Panc1 (cell line): Measurements from ENCODE around the gene TFF3. TPM values are rescaled to one million over a fixed set of nuclear protein-coding genes. Genes with fewer than 3 reads are reported as not detected.

ENCODE experiments used
- ATAC-seq: fragments of 200-7000 bp; cut with Tn5 transposase; 2 replicates; pipeline ENCODE4 v1.9.1; 2020; ENCODE audit warnings: mild to moderate bottlenecking, moderate library complexity
- BruUV-seq: library from RNA; stranded (reverse); fragments of 400-500 nt; replicated peaks from 2 replicates; lab custom pipeline; 2021; lab: Mats Ljungman, UMichigan
- CTCF ChIA-PET: fragments of 300-600 bp; sonication (Branson Sonifier 250); formaldehyde crosslinking; loops from one replicate; lab custom pipeline; 2022; ENCODE audit warnings: antibody characterized with exemption; lab: Charles Lee
- POLR2A ChIA-PET: fragments of 300-600 bp; sonication (Branson Sonifier 250); formaldehyde crosslinking; loops from one replicate; lab custom pipeline; 2022; ENCODE audit warnings: antibody characterized with exemption; lab: Charles Lee
- DNase-seq: peaks from one replicate; pipeline ENCODE4 v3.0.0-alpha.2; 2010; ENCODE audit warnings: low read depth, low spot score
- H3K27ac ChIP-seq: 2 replicates; pipeline ENCODE4 v1.5.1; 2011; ENCODE audit warnings: mild to moderate bottlenecking, low read length, inconsistent platforms
- H3K27me3 ChIP-seq: fragments of 200-500 bp; sonication (Bioruptor generic); 2 replicates; pipeline ENCODE4 v1.6.0; 2014; ENCODE audit warnings: low read length, inconsistent platforms; ENCODE audit not compliant: control insufficient read depth, insufficient read depth
- H3K36me3 ChIP-seq: fragments of 200-500 bp; sonication (Bioruptor generic); 2 replicates; pipeline ENCODE4 v1.5.1; 2014; ENCODE audit warnings: inconsistent platforms, mild to moderate bottlenecking, low read length, moderate library complexity; ENCODE audit not compliant: control insufficient read depth, insufficient read depth
- H3K4me1 ChIP-seq: 2 replicates; pipeline ENCODE4 v1.5.1; 2011; ENCODE audit warnings: inconsistent platforms, mild to moderate bottlenecking, low read length, moderate library complexity; ENCODE audit not compliant: control insufficient read depth, insufficient read depth
- H3K4me3 ChIP-seq, 2 experiments: 2 replicates each; pipeline ENCODE4 v1.5.1; 2011 to 2012; ENCODE audit warnings: low read depth in 2 of 2, low read length in 2 of 2, mild to moderate bottlenecking in 2 of 2, inconsistent platforms in 1 of 2, moderate library complexity in 1 of 2
- H3K9me3 ChIP-seq: fragments of 200-500 bp; sonication (Bioruptor generic); 2 replicates; pipeline ENCODE4 v1.5.1; 2014; ENCODE audit warnings: low read depth, mild to moderate bottlenecking, inconsistent platforms, low read length, moderate library complexity; ENCODE audit not compliant: control insufficient read depth, insufficient read depth
- CTCF ChIP-seq: fragments of 450-650 bp; IDR thresholded peaks from 2 replicates; pipeline ENCODE4 v1.5.1; 2017; ENCODE audit warnings: mild to moderate bottlenecking
- POLR2AphosphoS5 ChIP-seq: IDR thresholded peaks from 2 replicates; pipeline ENCODE4 v1.6.1; 2012; ENCODE audit warnings: mild to moderate bottlenecking, low read depth, low read length, moderate library complexity
- REST ChIP-seq, 2 experiments: IDR thresholded peaks; 2 replicates each; pipeline ENCODE4 v1.6.1; 2011 to 2012; ENCODE audit warnings: low read depth in 2 of 2, control low read depth in 1 of 2, low read length in 1 of 2, mild to moderate bottlenecking in 1 of 2, moderate library complexity in 1 of 2; ENCODE audit not compliant: insufficient read depth in 1 of 2
- SIN3A ChIP-seq: IDR thresholded peaks from 2 replicates; pipeline ENCODE4 v1.6.1; 2012; ENCODE audit warnings: low read depth, mild to moderate bottlenecking, low read length, moderate library complexity, borderline replicate concordance; ENCODE audit not compliant: insufficient read depth
- TCF7L2 ChIP-seq: IDR thresholded peaks from 2 replicates; pipeline ENCODE4 v1.6.1; 2011; ENCODE audit warnings: mild to moderate bottlenecking, low read depth, low read length, inconsistent platforms
- in situ Hi-C: cut with HindIII; loops from 2 replicates; pipeline ENCODE4 v1.10.0; 2016; ENCODE audit warnings: low sequenced_read_pairs, low pct_unique_long_range_greater_than_20kb
- intact Hi-C: fragments of 100-400 bp; cut with micrococcal nuclease; formaldehyde crosslinking; loops from one replicate; pipeline ENCODE4 v1.10.0; 2022; ENCODE audit not compliant: unreplicated experiment
- total RNA-seq: library from RNA; stranded (reverse); gene quantifications from one replicate; pipeline ENCODE4 v1.2.1, GENCODE V29; 2021; ENCODE audit not compliant: unreplicated experiment

The TFF3 gene
- total RNA-seq, 1 experiment from 2014 or later: 8.9 TPM

- Histone ChIP-seq H3K36me3 (no peaks in the 10 kb centered on the region), H3K4me1 (no peaks in the 10 kb centered on the region; the same call in 1 of the 2 replicates), H3K4me3 (no peak overlapping the region), H3K9me3 (no peaks in the 10 kb centered on the region), H3K27me3 (no peaks in the 10 kb centered on the region), H3K27ac (no peak overlapping the region)
- intact Hi-C loops: no loop called here
- CTCF ChIA-PET: no interaction called here
- POLR2A ChIA-PET: no interaction called here
- in situ Hi-C loops: no loop called here
- TF ChIP-seq SIN3A: no peak
- TF ChIP-seq POLR2AphosphoS5: no peak
- no peak for TF ChIP-seq TCF7L2
- TF ChIP-seq CTCF: no peak
- no peak for TF ChIP-seq REST (IDR thresholded peaks at IDR 0.05; ENCODE audit: insufficient read depth in 1 of 2, low read depth in 2 of 2, low read length in 1 of 2)
- ATAC-seq (no peak), DNase-seq (no peak)
- BruUV-seq: no TSS peak
Measured at GRCh38 chr21:42349420-42350317, 34.5 kb upstream of the TFF3 start.

DNA sequence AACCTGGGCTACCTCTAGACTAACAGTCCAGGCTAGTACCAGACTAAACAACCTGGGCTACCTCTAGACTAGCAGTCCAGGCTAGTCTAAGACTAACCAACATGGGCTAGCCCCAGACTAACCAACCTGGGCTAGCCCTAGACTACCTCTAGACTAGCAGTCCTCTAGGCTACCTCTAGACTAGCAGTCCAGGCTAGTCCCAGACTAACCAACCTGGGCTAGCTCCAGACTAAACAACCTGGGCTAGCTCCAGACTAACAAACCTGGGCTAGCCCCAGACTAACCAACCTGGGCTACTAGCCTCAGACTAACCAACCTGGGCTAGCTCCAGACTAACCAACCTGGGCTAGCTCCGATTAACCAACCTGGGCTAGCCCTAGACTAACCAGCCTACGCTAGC lies 33.6 kb upstream of the TFF3 start:
- H3K27me3 ChIP-seq: no peaks in the 10 kb centered on the region
- DNase-seq (no peak), ATAC-seq (no peak)
- in situ Hi-C loops (no loop called here), intact Hi-C loops (no loop called here)
- no peaks in the 10 kb centered on the region; the same call in 1 of the 2 replicates for H3K4me1 ChIP-seq
- H3K9me3 ChIP-seq: no peaks in the 10 kb centered on the region
- BruUV-seq: no TSS peak
- no peak overlapping the region for H3K27ac ChIP-seq
- POLR2A ChIA-PET: no interaction called here
- no peak overlapping the region for H3K4me3 ChIP-seq
- no peaks in the 10 kb centered on the region for H3K36me3 ChIP-seq
- TF ChIP-seq SIN3A (no peak), POLR2AphosphoS5 (no peak), TCF7L2 (no peak), CTCF (no peak), REST (IDR thresholded peaks at IDR 0.05; ENCODE audit: insufficient read depth in 1 of 2, low read depth in 2 of 2, low read length in 1 of 2) (no peak)
- CTCF ChIA-PET: no interaction called here
